GM08714 (cell line): ENCODE results near the gene SFRP5.

Experiments used
- H3K4me3 ChIP-seq: fragments of 200-500 bp; sonication (Bioruptor generic); 2 replicates; pipeline ENCODE4 v1.5.1; 2014; ENCODE audit warnings: mild to moderate bottlenecking, low read length, inconsistent platforms
- ZNF274 ChIP-seq: IDR thresholded peaks from 2 replicates; pipeline ENCODE4 v1.6.1; 2012; ENCODE audit warnings: mild to moderate bottlenecking, low read depth, low read length

SFRP5 gene

DNA sequence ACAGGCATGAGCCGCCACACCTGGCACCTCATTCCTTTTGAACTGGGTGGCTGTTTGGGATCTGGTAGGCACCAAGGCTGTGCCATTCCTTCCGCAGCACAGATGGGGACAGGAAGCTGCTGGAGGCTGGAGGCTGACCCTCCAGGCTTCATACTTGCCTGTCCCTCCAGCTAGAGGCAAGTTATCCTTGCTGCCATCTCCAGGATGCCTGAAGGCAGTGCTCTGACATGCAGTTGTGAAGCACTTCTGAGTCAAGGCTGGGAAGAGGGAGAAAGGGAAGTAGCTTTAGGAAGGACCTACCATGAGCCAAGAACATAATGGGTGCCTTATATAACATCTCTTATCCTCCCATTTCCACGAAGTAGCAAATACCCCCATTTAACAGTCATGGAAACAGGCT, 48.8 kb downstream of the SFRP5 start:
- no peak overlapping the region for H3K4me3 ChIP-seq
- no peak for TF ChIP-seq ZNF274

DNA sequence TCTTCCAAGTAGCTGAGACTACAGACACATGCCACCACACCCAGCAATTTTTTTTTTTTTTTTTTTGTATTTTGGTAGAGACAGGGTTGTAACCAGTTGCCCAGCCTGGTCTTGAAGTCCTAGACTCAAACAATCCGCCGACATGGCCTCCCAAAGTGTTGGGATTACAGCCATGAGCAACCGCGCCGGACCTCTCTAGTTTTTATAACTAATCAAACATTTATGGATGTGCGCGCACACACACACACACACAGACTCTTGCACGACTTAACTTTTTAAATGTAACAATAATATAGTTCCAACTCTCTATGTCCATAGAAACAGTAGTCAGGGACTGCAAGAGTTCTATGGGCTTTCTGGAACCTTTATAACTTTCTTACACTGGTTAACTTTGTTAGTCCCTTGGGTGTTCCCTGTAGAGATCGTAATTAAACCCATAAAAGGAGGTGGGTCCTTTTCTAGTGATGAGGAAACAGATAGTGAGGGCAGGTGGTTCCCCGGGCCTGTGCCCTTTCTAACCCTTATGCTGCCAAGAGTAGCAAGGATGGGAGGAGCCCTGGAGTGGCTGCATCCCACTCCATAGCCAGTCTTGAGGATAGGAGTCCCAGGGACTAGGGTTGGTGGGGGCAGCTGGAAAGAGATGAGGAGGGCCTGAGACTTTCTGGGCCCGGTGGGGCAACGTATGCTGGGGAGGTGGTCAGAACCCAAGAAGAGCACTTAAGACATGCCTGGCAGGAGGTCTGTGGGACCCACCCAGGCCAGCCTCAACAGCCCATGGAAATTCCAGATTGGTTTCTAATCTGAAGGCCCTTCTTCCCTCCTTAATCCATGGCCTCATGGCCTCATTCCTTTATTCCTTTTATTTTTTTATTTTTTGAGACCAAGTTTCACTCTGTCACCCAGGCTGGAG, 49.7 kb downstream of the SFRP5 start:
- no peak overlapping the region for H3K4me3 ChIP-seq
- no peak for TF ChIP-seq ZNF274

DNA sequence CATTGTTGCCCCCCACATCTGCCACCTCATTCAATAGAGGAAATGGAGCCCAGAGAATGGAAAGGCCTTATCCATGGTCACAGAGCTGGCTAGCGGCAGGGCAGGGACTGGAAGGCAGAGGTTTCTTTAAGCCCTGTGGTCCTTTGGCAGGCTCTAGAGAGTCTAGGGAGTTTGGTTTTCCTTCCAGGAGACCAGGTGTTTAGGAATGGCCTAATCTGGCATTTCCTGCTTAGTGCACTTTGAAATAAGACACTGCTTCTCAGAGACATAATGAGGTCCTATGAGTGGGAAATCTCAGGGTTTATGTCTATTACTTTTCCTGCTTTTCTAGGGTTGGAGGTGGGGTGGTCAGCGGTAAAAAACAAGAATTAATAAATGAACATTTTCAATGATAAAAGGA, 52.2 kb downstream of the SFRP5 start:
- no peak overlapping the region for H3K4me3 ChIP-seq
- no peak for TF ChIP-seq ZNF274

DNA sequence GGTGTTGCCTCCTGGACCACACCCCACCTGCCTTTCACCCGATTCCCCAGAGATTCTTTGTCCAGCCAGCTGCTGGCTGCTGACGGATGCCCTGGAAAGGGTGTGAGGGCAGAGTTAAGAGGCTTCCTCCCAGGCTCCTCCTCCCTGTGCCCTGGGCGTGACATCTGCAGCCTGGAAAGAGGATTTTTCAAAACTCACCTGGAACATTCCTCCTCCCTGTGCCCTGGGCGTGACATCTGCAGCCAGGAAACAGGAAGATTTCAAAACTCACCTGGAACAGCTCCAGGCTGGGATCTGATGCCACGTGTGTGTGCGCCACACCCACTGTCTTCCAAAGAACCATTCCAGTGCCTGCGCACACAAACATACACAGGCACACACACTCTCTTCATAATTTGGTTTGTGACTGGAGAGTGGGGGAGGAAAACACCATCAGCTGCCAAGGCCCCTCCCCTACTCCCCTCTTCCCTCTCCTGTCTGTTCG, 53.1 kb downstream of the SFRP5 start:
- no peak overlapping the region for H3K4me3 ChIP-seq
- TF ChIP-seq ZNF274, result no peak

DNA sequence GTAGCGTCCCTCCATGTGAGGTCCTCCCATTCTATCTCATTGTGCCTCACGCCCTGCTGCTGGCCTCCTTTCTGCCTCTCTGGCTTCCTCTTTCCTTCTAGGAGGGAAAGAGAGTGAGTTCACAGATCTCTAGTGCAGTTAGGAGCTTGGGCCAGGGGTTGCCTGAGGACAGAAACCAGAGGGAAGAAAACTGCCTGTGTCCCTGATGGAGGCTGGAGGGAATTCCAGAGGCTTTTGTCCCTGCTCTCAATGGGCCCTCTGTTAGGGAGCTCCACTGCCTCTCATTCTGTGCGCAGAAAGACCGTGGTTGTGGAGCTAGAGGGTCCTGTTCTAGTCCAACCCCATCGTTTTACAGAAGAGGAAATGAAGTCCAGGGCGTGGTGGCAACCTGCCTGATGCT, 53.6 kb downstream of the SFRP5 start:
- TF ChIP-seq ZNF274, result no peak
- no peak overlapping the region for H3K4me3 ChIP-seq

DNA sequence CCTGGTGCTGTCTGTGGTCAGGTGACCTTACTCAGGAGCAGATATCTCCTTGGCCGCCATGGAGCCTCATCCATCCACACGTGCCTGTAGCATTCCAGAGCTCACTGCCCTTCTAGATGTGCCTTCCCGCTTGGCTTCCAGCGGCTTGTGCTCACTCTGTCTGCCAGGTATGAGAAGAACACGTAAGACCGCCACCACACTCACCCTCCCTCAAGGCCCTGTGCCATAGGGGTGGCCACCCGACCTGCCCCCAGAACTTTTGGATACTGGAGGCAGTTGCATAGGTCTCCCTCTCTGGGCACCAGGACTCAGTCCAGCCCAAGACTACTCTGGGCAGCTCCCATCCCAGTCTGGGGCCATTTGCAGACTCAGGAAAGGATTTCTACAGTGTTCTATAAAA, 54.2 kb downstream of the SFRP5 start:
- no peak overlapping the region for H3K4me3 ChIP-seq

More for the DNA sequence above, 54.2 kb downstream of the SFRP5 start:
- TF ChIP-seq ZNF274, result no peak
